ENCODE measurements around the gene IGLON5. TPM values are rescaled to one million over a fixed set of nuclear protein-coding genes. Genes with fewer than 3 reads are reported as not detected.

The IGLON5 gene
- polyA plus RNA-seq, 1 donor (not counting 4 experiments of a cell fraction or from before 2014, with no cell fraction given): not detected

DNA sequence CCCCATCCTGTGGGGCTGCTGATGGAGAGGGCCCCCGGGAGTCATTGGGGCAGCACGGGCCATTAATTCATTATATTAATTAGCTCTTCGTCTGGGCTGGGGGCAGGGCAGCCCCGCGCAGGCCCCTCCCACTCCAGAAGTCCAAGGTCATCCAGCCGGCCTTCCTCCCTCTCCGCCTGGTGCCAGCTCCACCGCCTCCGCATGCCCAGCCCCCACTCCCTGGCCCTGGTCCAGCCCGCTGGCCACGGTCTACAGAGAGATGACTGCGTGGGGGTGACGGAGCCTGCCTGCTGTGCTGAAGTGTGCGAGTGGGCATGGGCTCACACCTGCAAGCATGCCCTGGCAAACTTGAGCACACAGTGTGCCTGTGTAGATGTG is 8.8 kb downstream of the IGLON5 start:
- Histone ChIP-seq H3K27ac (ENCODE audit: control insufficient read depth, insufficient read depth, low read length) (no peak overlapping the region), H3K9me1 (ENCODE audit: control insufficient read depth, extremely low read depth, insufficient read depth, low read length) (no peaks in the 10 kb centered on the region), H3K9ac (ENCODE audit: control insufficient read depth, extremely low read depth, insufficient read depth, low read length) (no peak overlapping the region), H2AFZ (ENCODE audit: control insufficient read depth, low read length) (no peak overlapping the region), H3K36me3 (ENCODE audit: control insufficient read depth in 2 of 2, extremely low read depth in 1 of 2, insufficient read depth in 2 of 2, low read length in 2 of 2) (no peaks in the 10 kb centered on the region), H3K79me2 (ENCODE audit: control insufficient read depth, insufficient read depth, low read length) (no peaks in the 10 kb centered on the region), H4K20me1 (ENCODE audit: control insufficient read depth, extremely low read depth, insufficient read depth, low read length) (no peaks in the 10 kb centered on the region), H3K4me3 (ENCODE audit: control insufficient read depth in 2 of 3, extremely low read depth in 1 of 3, insufficient read depth in 2 of 3, low read depth in 1 of 3, low read length in 3 of 3) (no peak overlapping the region), H3K4me2 (ENCODE audit: control insufficient read depth, extremely low read depth, insufficient read depth, low read depth, low read length) (no peak overlapping the region), H3K9me3 (ENCODE audit: control insufficient read depth, low read depth, low read length) (no peaks in the 10 kb centered on the region), H3K4me1 (ENCODE audit: control insufficient read depth, extremely low read depth, insufficient read depth, low read length) (no peaks in the 10 kb centered on the region), H3K27me3 (ENCODE audit: control insufficient read depth, extremely low read depth, insufficient read depth, low read length) (no peaks in the 10 kb centered on the region)
- dilution Hi-C loops (cut with MboI; ENCODE audit: extremely low pct_ligation_motif_present, low sequenced_read_pairs): no loop called here
- TF ChIP-seq, protein P1, sequence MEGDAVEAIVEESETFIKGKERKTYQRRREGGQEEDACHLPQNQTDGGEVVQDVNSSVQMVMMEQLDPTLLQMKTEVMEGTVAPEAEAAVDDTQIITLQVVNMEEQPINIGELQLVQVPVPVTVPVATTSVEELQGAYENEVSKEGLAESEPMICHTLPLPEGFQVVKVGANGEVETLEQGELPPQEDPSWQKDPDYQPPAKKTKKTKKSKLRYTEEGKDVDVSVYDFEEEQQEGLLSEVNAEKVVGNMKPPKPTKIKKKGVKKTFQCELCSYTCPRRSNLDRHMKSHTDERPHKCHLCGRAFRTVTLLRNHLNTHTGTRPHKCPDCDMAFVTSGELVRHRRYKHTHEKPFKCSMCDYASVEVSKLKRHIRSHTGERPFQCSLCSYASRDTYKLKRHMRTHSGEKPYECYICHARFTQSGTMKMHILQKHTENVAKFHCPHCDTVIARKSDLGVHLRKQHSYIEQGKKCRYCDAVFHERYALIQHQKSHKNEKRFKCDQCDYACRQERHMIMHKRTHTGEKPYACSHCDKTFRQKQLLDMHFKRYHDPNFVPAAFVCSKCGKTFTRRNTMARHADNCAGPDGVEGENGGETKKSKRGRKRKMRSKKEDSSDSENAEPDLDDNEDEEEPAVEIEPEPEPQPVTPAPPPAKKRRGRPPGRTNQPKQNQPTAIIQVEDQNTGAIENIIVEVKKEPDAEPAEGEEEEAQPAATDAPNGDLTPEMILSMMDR (optimal IDR thresholded peaks at IDR 0.05 in 1 of 3, IDR thresholded peaks at IDR 0.05 in 1 of 3, conservative IDR thresholded peaks at IDR 0.05 in 1 of 3; ENCODE audit: extremely low read depth in 1 of 3, insufficient read depth in 2 of 3, low read length in 3 of 3): no peak
- TF ChIP-seq EZH2 (IDR thresholded peaks at IDR 0.05; ENCODE audit: low read length): no peak
- FAIRE-seq (no peak), DNase-seq (ENCODE audit: low read depth, low spot score) (no peak)

DNA sequence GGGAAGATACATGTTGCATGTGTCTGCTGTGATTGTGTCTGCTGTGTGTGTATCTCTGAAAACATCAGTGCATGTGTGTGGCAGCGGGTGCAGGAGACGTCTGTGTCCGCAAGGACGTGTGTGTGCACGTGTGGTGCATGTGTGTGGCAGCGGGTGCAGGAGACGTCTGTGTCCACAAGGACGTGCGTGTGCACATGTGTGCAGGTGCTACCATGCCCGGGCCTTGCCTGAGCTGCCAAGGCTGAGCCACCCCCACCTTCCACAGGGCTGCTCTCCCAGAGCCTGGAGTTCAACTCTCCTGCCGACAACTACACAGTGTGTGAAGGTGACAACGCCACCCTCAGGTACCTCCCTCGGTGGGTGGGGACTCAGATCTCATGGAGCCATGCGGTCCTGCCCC is 10.4 kb downstream of the IGLON5 start:
- Histone ChIP-seq H3K4me3 (ENCODE audit: control insufficient read depth in 2 of 3, extremely low read depth in 1 of 3, insufficient read depth in 2 of 3, low read depth in 1 of 3, low read length in 3 of 3) (no peak overlapping the region), H3K9me1 (ENCODE audit: control insufficient read depth, extremely low read depth, insufficient read depth, low read length) (no peaks in the 10 kb centered on the region), H3K27ac (ENCODE audit: control insufficient read depth, insufficient read depth, low read length) (no peak overlapping the region), H3K79me2 (ENCODE audit: control insufficient read depth, insufficient read depth, low read length) (no peaks in the 10 kb centered on the region), H3K9me3 (ENCODE audit: control insufficient read depth, low read depth, low read length) (no peaks in the 10 kb centered on the region), H3K4me1 (ENCODE audit: control insufficient read depth, extremely low read depth, insufficient read depth, low read length) (no peaks in the 10 kb centered on the region), H3K36me3 (ENCODE audit: control insufficient read depth in 2 of 2, extremely low read depth in 1 of 2, insufficient read depth in 2 of 2, low read length in 2 of 2) (no peaks in the 10 kb centered on the region), H3K4me2 (ENCODE audit: control insufficient read depth, extremely low read depth, insufficient read depth, low read depth, low read length) (no peak overlapping the region), H3K9ac (ENCODE audit: control insufficient read depth, extremely low read depth, insufficient read depth, low read length) (no peak overlapping the region), H4K20me1 (ENCODE audit: control insufficient read depth, extremely low read depth, insufficient read depth, low read length) (no peaks in the 10 kb centered on the region), H3K27me3 (ENCODE audit: control insufficient read depth, extremely low read depth, insufficient read depth, low read length) (peaks cover 1% of the 10 kb centered on the region), H2AFZ (ENCODE audit: control insufficient read depth, low read length) (no peak overlapping the region)
- dilution Hi-C loops (cut with MboI; ENCODE audit: extremely low pct_ligation_motif_present, low sequenced_read_pairs): no loop called here
- no peak for DNase-seq (ENCODE audit: low read depth, low spot score)
- TF ChIP-seq, protein P1 (optimal IDR thresholded peaks at IDR 0.05 in 1 of 3, IDR thresholded peaks at IDR 0.05 in 1 of 3, conservative IDR thresholded peaks at IDR 0.05 in 1 of 3; ENCODE audit: extremely low read depth in 1 of 3, insufficient read depth in 2 of 3, low read length in 3 of 3): no peak
- TF ChIP-seq EZH2 (IDR thresholded peaks at IDR 0.05; ENCODE audit: low read length): no peak
- FAIRE-seq: no peak
